Activated CD4-positive, CD25-positive, alpha-beta regulatory T cell treated with anti-CD3 and anti-CD28 coated beads, Interleukin-2, amount 50 U/mL, for 72 hours (primary cell): ENCODE data around the gene GDF7.

Experiments
- DNase-seq: peaks from one replicate; pipeline ENCODE4 v3.0.0; 2021

The GDF7 gene

DNA sequence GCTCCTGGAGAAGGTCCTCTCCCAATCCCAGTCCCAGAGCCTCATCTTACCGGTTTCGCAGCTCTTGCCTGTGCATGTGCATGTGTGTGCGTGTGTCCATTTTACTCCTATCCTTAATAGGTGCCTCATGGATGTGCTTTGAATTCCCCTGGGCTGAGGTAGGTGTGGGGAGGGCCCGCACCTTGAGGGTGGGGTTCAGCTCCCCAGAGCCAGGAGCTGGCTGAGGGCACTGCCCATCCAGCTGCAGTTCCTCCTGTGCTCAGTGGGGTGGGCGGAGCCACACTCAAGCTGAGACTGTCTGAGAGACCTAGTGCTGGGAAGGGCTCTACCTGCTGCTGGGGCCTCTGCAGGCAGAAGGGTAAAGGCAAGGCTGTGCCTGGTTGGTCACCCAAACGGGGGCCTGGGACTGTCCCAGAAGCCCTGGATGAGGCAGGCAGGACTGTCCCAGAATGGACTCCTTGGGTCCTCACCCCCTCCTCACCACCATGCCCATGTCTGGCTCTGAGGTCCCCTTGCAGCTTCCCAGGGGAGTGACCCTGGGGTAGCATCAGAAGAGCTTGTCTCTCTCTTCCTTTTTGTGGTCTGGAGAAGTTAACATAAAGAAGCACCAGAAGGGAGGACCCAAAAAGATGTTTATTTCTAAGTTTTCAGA lies 8.9 kb downstream of the GDF7 start:
- DNase-seq, result no peak

DNA sequence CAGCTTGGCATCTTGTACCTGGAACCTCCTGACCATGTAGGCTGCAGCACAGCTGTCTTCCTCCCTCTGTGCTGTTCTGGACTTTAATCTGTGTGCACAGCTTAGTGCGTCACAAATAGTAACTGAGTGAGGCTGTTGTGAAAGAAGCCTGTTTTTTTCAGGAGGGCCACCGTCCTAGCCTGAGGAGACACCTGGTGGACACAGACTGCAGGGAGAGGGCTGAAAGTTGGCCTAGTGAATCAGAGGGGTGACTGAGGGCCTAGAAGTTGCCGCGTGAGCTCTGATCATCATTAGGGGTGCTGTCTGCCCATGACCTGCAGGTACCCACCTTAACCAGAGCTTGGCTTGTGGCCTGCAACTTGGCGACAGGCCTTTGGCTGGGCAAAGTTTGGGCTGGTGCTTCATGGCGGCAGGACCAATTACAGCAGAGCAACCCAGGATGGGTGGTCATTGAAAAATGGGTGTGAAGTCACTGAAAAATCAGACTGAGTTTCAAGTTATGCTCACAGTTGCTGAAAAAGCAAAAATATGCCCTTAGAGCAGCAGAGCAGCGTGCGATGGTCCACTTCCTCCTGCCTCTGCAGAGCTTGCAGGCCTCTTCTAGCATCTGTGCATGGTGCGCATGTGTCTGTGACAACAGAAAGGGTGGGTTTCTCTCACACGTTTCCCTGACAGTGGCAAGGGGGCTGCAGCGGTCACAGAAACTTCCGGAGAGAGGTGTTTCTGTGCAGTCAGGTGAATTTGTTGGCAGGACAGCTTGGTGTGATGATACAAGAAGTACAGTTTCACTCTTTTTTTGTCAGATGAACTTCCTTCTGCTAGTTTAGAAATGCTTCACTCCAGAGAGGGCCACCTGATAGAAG lies 9.6 kb downstream of the GDF7 start:
- DNase-seq, result no peak

DNA sequence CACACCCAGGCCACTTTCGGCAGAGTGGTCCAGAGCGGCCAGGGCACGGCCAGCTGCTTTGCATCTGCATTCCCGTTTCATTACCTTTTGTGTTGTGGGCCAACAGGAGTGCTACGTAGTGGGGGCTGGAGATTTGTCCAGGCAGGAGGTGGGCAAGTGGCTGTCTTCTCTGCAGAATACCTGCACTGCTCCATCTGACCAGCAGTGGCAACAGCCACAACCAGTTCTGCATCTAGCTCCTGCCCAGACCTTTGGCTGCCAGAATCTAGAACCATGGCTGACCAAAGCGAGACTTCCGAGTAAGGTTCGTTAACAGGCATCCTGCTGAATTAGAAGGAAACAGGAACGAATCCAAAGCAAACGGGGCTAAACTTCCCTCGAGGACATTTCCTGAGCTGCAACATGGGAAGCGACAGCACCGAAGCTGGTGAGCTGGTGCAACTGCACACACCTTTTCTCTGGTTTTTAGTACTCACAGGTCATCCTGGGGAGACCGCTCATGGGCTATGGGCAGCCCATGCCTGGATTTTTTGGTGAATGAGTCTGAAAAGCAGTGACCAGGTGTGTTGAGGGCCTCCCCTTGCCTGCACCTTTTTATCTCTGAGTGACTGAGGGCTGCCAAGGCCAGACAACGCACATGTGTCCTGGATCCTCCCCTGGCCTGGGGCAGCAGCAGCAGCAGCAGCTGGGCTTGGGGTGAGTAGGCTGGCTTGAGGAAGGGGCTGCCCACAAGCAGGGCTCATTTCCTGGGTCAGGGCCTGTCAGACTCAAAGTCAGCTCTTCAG lies 10.5 kb downstream of the GDF7 start:
- no peak for DNase-seq

DNA sequence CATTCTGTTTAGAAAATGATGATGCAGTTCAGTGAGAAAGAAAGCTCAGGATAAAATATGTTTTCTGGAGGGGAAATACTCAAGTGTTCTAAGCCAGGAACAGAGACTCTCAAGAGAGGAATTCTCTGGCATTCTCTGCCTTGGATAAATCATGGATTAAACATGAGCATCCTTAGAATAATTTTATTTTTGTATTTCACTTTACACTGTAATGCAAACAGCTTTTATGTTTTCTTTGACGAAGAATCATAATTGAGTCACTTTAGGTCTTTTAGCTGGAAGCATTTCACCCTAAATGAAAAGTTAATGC lies 11.1 kb downstream of the GDF7 start:
- DNase-seq, result no peak

DNA sequence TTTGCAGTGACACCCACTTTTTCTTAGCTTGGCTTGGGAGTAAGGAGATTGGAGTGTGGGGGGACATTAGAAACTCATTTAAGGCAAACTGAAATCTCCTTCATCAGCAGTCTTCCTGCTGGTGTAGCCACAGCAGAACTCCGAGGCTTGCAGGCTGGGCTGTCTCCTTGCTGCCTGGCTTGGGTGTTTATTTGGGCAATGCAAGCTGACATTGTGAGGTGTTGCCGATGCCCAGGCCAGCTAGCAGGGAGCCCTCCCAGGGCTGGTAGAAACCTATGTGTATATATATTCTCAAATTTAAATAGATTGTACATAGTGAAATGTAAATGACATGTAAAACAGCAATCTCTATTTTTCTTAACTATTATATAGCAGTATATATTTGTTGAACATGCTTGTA lies 11.8 kb downstream of the GDF7 start:
- DNase-seq, result no peak

DNA sequence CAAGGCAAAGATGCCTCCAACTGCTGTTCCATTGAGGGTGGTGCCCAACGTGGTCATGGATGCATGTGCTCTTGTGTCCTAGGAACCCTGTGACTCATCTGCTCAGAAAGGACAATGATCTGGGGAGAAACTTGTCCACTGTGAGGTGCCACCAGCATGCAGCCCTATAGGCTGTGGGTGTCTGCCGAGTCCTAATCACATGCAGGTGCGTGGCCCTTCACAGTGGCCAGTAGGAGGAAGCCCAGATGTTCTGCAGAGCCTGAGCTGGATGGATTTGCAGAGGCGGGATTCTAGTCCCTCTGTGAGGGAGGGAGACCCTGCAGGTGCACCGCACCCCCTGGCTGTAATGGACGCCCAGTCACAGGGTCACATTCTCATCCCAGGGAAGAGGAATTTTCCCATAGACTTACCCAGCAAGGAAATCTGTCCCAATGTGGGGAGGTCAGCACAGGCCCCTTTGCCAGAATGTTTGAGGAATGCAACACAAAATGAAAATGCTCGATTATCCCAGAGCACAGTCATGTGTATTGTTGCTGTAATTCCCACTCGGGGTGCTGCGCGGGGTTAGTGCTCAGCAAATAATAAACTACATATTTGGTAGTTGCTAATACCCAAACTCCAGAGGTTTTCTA lies 13.9 kb downstream of the GDF7 start:
- DNase-seq, result no peak

DNA sequence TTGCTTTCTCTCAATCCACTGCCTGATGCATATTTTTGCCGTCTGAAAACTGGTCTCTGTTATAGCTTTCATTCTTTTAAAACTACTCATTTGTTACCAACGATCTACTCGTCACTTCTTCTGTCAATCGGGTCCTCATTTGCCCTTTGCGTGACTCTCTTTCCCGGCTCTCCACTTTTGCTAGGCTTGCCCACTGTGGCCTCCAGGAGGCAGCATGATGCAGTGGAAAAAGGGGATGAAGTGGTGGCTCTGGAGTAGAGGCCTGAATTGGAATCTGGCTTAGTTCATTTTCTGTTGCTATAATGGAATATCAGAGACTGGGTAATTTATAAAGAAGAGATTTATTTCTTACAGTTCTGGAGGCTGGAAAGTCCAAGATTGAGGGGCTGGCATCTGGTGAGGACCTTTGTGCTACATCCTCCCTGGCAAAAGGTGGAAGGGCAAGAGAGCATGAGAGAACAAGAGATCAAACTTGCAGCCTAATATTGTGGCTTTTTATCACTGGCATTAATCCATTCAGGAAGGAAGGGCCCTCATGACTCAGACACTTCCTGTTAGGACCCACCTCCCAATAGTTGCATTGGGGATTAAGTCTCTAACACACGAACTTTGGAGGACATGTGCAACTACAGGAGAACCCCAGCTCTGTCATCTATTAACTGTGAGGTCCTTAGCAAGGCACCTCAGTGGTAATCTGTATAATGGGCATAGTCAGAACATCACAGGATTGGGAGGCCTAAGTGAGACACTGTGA lies 15.4 kb downstream of the GDF7 start:
- DNase-seq, result no peak

DNA sequence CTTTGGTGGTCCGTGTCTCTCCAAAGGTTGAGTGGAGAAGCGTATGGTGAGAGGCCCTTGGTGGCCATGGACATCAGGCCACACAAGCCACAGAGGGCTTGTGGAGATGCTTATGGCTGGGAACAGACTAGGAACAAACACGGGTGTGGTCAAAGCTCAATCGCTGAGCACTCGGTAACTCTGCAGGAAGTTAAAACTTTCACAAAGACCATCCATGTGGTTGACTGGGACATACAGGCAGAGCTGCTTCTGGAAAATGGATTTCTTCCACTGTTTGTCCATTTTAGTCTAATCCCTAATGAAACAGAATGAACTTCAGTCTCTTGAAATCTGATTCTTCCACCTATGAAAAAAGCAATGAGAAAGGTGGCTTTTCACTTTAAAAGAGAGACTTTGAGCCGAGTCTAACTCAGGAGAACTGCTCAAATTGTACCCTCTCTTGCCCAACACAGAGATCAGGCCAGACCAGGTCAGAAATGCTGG lies 17.7 kb downstream of the GDF7 start:
- DNase-seq, result no peak

DNA sequence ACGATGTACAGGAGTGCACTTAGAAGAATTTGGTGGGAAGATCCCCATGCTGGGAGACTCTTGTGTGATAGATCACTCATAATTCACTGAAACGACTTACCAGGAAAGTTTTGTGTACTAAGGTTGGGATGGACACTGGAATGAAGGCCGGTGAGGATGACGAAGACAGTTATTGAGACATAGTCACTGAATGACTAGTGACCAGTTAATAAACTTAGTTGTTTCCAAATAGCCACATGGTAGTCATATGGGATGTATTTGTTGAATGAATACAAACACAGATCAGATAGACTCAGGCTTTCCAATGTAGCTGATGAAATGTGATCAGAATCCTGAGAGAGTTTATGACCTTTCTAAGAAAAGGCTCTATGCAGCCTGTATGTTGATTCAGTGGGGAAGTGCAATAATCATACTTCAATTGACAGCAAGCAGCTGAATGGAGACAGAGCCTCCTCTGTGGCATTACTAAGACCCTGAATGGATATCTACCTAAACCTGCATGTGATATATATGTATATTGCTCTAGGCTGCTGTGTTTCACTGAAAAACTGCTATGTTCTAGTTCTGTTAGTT lies 20.4 kb downstream of the GDF7 start:
- DNase-seq, result no peak

DNA sequence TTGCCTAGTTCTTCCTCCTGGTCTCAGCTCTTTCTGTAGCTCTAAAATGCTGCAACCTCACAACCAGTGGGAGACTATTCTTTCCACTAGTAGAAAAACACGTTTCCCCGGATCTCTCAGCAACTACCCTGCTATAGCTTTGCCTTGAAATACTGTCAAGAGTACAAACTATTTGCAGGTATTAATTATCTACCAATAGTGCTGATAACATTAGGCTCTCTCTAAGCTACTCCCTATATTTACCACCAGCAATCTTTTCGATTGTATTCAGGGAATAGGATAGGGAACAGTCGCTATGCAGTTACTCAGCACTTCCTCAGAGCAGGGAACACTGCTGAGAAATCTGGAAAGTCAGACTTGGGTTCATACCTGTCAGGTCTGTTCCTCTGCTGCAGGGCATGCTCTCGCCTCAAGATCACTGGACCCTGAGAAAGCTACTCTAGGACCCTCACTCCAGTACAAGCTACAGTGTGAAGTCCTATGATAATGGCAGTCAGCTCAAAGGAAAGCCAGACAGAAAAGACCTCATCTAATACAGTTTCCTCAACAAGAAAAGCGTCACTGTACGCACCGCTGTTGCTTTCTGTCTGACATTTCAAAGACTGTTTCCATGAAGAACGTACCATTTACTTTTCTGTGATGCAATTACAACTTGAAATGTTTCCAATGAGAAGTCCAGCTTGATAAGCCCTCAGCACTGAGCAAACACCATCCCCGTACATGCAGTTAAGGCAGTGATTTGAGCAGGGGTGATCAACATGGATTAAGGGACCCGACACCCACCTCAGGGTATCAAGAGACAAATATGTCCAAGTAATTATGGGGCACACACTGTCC lies 22.7 kb downstream of the GDF7 start:
- DNase-seq, result no peak

DNA sequence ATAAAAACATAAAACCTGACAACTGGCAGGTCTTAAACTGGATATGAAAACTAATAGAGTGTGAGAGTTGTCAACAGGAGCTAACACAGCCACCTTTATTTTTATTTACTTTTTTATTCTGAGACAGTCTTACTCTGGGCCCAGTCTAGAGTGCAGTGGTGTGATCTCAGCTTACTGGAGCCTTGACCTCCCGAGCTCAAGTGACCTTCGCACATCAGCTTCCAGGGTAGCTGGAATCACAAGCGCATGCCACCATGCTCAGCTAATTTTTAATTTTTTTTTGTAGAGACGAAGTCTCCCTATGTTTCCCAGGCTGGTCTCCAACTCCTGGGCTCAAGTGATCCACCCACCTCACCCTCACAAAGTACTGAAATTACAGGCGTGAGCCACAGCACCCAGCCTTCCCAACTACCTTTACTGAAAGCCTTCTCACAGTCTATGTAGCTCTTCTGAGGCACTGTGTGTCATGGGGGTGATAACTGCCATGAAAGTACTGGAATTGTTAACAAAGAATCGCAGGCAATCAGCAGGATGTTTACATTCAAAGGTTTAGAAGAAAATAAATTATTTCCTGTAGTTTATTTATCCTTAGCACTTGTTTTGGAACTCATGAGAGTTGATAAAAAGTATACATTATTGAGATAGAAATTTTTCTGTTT lies 24.3 kb downstream of the GDF7 start:
- DNase-seq, result no peak

DNA sequence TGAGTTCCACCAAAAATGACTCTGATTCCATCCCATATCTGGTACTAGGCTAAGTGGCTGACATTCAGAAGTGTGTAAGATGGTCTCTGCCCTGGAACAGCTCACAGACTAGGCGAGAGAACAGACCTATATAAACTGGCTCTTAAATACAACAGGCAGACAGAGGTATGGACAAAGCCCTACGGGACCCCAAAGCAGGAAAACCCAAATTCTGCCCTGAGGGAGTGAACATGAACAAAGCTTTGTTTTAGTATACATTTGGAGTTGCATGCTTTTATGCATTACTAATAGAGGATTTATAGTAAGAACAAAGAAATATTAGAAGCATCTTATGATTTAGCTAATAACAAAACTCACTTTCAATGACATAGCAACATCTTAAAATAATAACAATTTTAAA lies 25.1 kb downstream of the GDF7 start:
- DNase-seq, result no peak

DNA sequence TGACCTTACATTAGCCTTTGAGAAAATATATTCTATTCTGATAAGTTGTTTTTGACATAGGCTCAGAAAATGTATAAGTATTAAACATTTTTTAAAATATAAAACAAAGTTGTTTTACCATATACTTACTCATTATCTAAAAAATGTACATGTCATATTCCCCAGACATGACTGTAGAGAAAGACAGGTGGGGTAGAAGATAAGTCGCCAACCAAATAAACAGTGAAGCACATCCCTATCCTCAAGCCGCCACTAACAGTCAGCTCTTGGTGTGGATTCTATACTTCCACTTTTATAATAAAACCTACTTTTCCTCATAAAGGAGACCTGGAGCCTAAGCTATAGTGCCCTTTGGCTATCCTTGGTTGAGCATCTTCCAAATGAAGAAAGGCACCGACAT lies 26.4 kb downstream of the GDF7 start:
- DNase-seq, result no peak

DNA sequence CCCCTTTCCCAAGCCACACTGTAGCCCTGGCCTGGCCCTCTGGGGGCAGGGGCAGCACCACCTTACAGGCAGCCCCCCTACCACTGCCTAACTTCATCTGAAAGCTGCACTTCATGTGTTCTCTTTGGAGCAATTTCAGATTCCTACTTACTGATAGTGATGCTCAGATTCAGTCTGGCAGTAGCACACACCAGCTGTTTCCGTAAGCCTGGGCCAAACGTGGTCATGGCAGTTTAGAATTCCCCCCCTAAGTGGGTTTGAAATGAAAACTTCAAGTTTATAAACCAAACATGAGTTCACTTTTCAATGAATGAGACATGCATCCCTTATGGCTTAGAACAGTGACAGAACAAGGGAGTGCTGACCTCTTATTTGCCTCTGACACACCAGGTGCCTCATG lies 29.4 kb downstream of the GDF7 start:
- DNase-seq, result no peak

DNA sequence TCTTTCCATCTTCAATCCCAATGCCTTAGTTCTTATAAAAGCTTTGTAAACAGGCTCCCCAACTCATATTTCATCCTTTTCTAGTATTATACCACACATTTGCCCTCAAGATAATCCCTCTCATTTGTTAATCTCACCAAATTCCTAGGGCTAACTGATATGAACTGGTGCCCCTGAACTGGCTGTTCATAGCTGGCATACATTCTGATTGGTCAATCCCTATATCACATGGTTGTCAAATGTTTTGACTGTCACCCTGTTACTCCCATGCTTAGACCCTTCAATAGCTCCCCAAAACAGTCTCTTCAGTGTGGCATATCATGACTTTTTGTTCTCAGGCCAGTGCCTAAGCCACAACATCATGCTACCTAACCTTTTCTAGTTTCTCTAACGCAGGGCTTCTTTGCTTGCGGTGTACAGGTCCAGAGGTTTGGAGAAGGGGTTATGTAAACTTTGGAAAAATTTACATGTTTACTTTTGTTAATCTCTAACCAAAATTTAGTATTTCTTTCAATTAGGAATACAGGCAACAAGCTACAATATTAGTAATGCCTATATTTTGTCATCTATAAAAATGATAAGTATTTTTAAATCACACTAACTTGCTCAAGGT lies 30.5 kb downstream of the GDF7 start:
- no peak for DNase-seq

DNA sequence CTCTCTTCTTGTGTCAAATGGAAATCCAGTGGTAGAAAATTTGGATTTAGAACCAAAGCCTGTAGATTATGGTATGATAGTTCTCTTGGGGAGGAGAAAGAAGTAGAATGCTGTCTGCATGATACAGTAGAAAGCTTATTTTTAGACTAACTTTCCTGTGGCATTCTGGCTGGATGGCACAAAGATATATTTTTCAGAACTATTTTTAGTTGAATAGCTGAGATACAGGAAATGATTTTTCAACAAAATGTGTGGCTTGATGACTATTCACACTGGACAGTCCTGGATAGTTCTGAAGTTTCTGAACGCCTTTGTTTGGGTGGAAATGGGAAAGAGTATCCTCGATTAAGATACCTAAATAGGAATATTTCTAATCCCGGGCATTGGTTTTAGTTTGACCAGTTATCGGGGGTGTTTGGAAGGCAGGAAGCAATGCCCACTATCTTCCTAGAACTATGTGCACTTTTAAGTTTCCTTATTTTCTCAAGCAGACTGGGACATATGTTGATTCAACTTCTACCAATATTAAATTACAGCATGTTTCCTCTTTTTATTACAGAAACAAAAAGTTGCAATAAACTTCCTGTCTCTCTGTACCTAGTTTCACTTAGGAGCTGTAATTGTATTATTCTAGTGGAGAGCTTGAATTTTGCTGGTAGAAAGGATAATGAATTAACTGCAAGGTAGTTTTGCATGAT lies 32.1 kb downstream of the GDF7 start:
- no peak for DNase-seq

DNA sequence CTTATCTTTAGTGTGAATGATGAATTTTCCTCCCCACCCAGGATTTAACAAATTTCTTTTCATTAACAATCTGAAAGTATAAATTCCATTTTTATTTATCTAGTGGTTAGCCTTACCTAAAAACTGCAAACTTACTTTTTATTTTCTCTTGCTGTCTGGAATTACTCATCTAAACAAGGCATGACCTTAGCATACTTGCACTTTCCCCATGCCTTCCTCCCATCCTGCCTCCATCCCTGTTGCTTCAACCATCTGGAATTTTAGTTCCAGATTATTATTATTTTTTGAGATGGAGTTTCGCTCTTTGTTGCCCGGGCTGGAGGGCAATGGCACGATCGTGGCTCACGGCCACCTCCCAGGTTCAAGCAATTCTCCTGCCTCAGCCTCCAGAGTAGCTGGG lies 35.6 kb downstream of the GDF7 start:
- DNase-seq, result no peak

DNA sequence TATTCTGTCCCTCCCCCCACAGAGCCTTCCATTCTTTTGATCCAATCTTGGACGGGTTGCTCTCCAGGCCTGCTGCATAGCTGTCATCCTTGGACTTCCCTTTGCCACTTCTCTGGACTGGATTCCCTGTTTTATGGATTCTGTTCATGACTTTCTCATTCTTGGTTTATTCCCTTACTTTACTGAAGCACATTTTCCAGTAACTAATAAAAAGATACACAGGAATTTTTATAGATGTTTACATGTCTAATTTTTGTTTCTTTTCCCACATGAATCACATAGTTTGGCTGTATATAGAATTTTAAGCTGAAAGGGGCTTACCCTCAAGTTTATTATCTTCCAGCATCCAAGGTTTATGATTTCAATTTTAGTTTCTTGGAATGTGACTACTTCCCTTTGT lies 37.9 kb downstream of the GDF7 start:
- DNase-seq, result no peak

DNA sequence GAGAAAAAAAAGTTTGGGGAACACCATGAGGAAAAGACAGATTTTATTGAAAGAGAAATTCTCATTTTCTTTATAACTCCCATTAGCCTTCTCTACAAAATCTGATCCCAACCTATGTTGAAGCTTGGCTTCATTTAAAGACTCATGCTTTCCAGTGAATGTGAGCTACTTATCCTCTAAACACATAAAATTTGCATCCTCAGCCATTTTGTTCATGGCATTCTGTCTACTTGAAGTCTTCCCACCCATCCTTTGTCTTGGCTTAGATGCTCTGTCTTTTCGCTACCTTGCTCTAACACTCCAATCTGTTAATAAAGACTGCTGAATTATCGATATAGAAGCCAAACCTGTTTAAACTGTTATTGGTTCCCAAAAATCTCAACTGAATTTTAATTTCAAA lies 39.3 kb downstream of the GDF7 start:
- no peak for DNase-seq

DNA sequence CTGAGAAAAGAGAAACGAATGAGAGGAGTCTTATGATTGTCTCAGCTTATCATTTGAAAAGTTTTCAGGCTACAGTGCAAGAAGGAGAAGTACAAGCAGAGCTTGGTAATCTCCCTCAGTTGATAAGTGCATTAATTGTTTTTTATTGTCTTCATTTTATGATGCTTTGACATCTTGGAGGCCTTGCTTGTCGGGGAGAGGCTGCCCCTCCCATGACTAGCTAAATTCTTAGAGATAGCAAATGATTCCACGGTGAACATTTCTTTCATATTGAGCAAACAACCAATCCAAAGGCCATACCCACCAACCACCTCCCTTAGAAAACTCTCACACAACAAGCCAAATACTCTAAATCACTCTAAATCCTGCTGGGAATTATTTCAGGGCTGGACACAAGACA lies 39.8 kb downstream of the GDF7 start:
- no peak for DNase-seq
